Fibroblast of lung (primary cell): ENCODE data around the gene COP1.

Experiments used
- CTCF ChIP-seq, 2 donors: IDR thresholded peaks in 1 of 2; conservative IDR thresholded peaks in 1 of 2; 1 replicate in 1 of 2; 2 replicates in 1 of 2; pipeline ENCODE4 v1.5.1; 2011 to 2012; ENCODE audit warnings: low read length in 2 of 2, control low read depth in 1 of 2, inconsistent platforms in 1 of 2, low read depth in 1 of 2, mild to moderate bottlenecking in 1 of 2
- EZH2 ChIP-seq: IDR thresholded peaks from 2 replicates; pipeline ENCODE4 v1.5.1; 2012; ENCODE audit warnings: low read length, control low read depth, mild to moderate bottlenecking; ENCODE audit errors: missing control alignments

- TF ChIP-seq CTCF (conservative IDR thresholded peaks at IDR 0.05 in 1 of 2, IDR thresholded peaks at IDR 0.05 in 1 of 2; ENCODE audit: low read depth in 1 of 2, low read length in 2 of 2), result no peak
- TF ChIP-seq EZH2, result no peak
These were observed 88.1 kb downstream of the COP1 start for GRCh38 chr1:176118985-176119384.
